HepG2 (cell line): ENCODE data around the gene TTC23.

Source experiments
- HOXA7 ChIP-seq: sonication (generic); formaldehyde crosslinking; IDR thresholded peaks from 2 replicates; pipeline ENCODE4 v1.8.1; 2022; ENCODE audit warnings: mild to moderate bottlenecking, missing genetic modification reagents, moderate library complexity
- SAP130 ChIP-seq: IDR thresholded peaks from 2 replicates; pipeline ENCODE4 v1.6.1; 2016; ENCODE audit warnings: low read depth
- ZBTB1 ChIP-seq: sonication (generic); formaldehyde crosslinking; IDR thresholded peaks from 2 replicates; pipeline ENCODE4 v1.4.0; 2020; ENCODE audit warnings: missing genetic modification reagents, borderline replicate concordance
- ZBTB21 ChIP-seq: sonication (generic); formaldehyde crosslinking; IDR thresholded peaks from 2 replicates; pipeline ENCODE4 v1.4.0; 2020; ENCODE audit warnings: missing genetic modification reagents
- ZNF576 ChIP-seq: sonication (generic); formaldehyde crosslinking; IDR thresholded peaks from 2 replicates; pipeline ENCODE4 v1.4.0; 2020; ENCODE audit warnings: mild to moderate bottlenecking, missing genetic modification reagents

- TF ChIP-seq HOXA7 (CRISPR knock-in tag) (no peak), ZNF576 (CRISPR knock-in tag) (no peak), ZBTB1 (CRISPR knock-in tag) (no peak), ZBTB21 (CRISPR knock-in tag) (no peak), SAP130 (CRISPR knock-in tag) (no peak)
These were observed 30.4 kb upstream of the TTC23 start for GRCh38 chr15:99279827-99280226.
